ENCODE measurements around the gene SCYGR3.

Gene SCYGR3

DNA sequence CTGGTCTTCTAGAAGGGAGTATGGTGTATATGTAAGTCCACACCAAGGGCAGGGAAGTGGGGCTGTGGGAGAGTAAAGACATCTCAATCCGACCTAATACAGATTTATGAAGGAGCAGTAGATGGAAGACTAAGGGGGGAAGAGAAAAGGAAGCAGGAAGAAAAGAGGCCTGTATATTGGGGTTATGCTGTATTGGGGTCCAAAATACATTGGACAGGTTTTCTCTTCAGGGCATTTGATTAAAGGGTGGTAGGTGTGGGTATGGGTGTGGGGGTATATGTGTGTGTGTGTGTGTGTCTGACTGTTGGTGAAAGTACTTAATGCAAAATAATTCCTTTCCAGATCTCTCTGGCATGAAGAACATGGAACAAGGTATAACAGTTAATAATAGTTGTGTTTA lies 49.6 kb downstream of the SCYGR3 start:
- no peak for FAIRE-seq
- DNase-seq (ENCODE audit: low spot score), result no peak
